Natural killer cell (primary cell): ENCODE data around the gene FAM9C. TPM values are rescaled to one million over a fixed set of nuclear protein-coding genes. Genes with fewer than 3 reads are reported as not detected.

Source experiments
- ATAC-seq, 3 donors: fragments of 150-1000 bp in 2 of 3; fragments of 200-7000 bp in 1 of 3; cut with Tn5 transposase; 1 replicate in 1 of 3; 2 replicates in 2 of 3; pipeline ENCODE4 v1.10.0; 2021; ENCODE audit warnings: mild to moderate bottlenecking in 2 of 3, moderate library complexity in 2 of 3
- DNase-seq, 2 donors: peaks; one replicate each; pipeline versions ENCODE4 v3.0.0 to v3.0.0-alpha.2; 2013 to 2021; ENCODE audit warnings: mixed read lengths in 1 of 2
- H3K27ac ChIP-seq: one replicate; pipeline ENCODE4 v1.5.1; 2013; ENCODE audit warnings: mild to moderate bottlenecking, low read length
- H3K27me3 ChIP-seq: one replicate; pipeline ENCODE4 v1.6.1; 2013; ENCODE audit warnings: low read length; ENCODE audit not compliant: control insufficient read depth, insufficient read depth
- H3K36me3 ChIP-seq: one replicate; pipeline ENCODE4 v1.6.1; 2013; ENCODE audit warnings: low read length; ENCODE audit not compliant: control insufficient read depth, insufficient read depth
- H3K4me1 ChIP-seq: one replicate; pipeline ENCODE4 v1.6.1; 2013; ENCODE audit warnings: low read length; ENCODE audit not compliant: control insufficient read depth, insufficient read depth
- H3K4me3 ChIP-seq: one replicate; pipeline ENCODE4 v1.5.1; 2013; ENCODE audit warnings: low read length
- H3K9me3 ChIP-seq: one replicate; pipeline ENCODE4 v1.6.1; 2013; ENCODE audit warnings: low read length; ENCODE audit not compliant: control insufficient read depth, insufficient read depth
- H3K27ac Mint-ChIP-seq, 2 donors: one replicate each; pipeline ENCODE4 v1.8.0; 2022; ENCODE audit warnings: mild to moderate bottlenecking in 2 of 2, mixed read lengths in 2 of 2, moderate library complexity in 1 of 2
- H3K27me3 Mint-ChIP-seq, 2 donors: one replicate each; pipeline ENCODE4 v1.8.0; 2022; ENCODE audit warnings: low read depth in 2 of 2, mixed read lengths in 2 of 2
- H3K36me3 Mint-ChIP-seq: one replicate; pipeline ENCODE4 v1.8.0; 2022; ENCODE audit warnings: mixed read lengths
- H3K4me1 Mint-ChIP-seq, 2 donors: one replicate each; pipeline ENCODE4 v1.8.0; 2022; ENCODE audit warnings: mixed read lengths in 2 of 2
- H3K4me3 Mint-ChIP-seq: one replicate; pipeline ENCODE4 v1.8.0; 2022; ENCODE audit warnings: mild to moderate bottlenecking, moderate library complexity, mixed read lengths
- H3K9me3 Mint-ChIP-seq, 2 donors: one replicate each; pipeline ENCODE4 v1.8.0; 2022; ENCODE audit warnings: mixed read lengths in 2 of 2
- CTCF ChIP-seq: fragments of 200-600 bp; IDR thresholded peaks from one replicate; pipeline ENCODE4 v1.8.0; 2022; ENCODE audit warnings: antibody characterized with exemption
- WGBS: methylation state at CpG from one replicate; pipeline ENCODE4 v1.1.7; 2013; ENCODE audit warnings: missing lambda C conversion rate; ENCODE audit not compliant: insufficient coverage; 5-methylcytosine and 5-hydroxymethylcytosine counted together
- intact Hi-C: fragments of 100-400 bp; cut with micrococcal nuclease; formaldehyde crosslinking; loops from one replicate; pipeline ENCODE4 v1.14.2; 2022
- total RNA-seq, 4 donors: library from RNA; stranded (reverse); fragments of 120-200 nt in 1 of 4; gene quantifications; one replicate each; pipeline versions ENCODE4 v1.2.3 to v1.2.4, GENCODE V29; 2013 to 2022

The FAM9C gene
- total RNA-seq, 3 donors from 2014 or later (not counting 1 experiment from before 2014, with no cell fraction given): not detected

DNA sequence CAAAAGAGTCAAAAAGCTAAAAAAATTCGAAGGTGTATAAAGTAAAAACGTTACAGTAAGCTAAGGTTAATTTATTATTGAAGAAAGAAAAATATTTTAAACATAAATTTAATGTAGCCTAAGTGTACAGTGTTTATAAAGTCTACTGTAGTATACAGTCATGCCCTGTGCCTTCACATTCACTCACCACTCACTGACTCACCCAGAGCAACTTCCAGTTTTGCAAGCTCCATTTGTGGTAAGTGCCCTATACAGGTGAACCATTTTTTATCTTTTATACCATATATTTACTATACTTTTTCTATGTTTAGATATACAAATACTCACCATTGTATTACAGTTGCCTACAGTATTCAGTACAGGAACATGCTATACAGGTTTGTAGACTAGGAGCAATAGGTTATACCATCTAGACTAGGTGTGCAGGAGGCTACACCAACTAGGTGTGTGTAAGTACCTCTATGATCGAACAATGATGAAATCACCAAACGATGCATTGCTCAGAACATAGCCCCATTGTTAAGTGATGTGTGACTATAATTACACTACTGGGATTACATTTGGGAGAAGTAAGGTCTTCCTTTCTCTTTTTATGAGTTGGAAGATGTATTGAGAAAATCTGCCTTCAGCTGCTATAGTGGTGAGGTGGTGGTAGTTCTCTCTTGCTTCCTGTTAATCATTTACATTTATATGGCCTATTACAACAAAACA is 42.3 kb downstream of the FAM9C start:
- no peaks in the 10 kb centered on the region for H3K36me3 Mint-ChIP-seq
- peak overlapping the region in 1 of 2 donors; percentile 94 for H3K27ac Mint-ChIP-seq
- 69% methylated on average over 2 of the region's 4 CpGs for WGBS
- peaks cover 32 to 36% of the 10 kb centered on the region in 2 donors for H3K4me1 Mint-ChIP-seq
- intact Hi-C loops: no loop called here
- no peaks in the 10 kb centered on the region for H3K9me3 ChIP-seq
- H3K4me3 Mint-ChIP-seq: no peak overlapping the region
- H3K4me1 ChIP-seq: peaks cover 26% of the 10 kb centered on the region
- ATAC-seq: no peak
- H3K27me3 Mint-ChIP-seq: peaks cover 0 to 39% of the 10 kb centered on the region in 2 donors
- H3K27ac ChIP-seq: no peak overlapping the region
- H3K4me3 ChIP-seq: no peak overlapping the region
- no peaks in the 10 kb centered on the region for H3K36me3 ChIP-seq
- H3K27me3 ChIP-seq: no peaks in the 10 kb centered on the region
- peak in 1 of 2 donors; percentile 34 for DNase-seq
- no peaks in the 10 kb centered on the region for H3K9me3 Mint-ChIP-seq
- TF ChIP-seq CTCF: no peak

DNA sequence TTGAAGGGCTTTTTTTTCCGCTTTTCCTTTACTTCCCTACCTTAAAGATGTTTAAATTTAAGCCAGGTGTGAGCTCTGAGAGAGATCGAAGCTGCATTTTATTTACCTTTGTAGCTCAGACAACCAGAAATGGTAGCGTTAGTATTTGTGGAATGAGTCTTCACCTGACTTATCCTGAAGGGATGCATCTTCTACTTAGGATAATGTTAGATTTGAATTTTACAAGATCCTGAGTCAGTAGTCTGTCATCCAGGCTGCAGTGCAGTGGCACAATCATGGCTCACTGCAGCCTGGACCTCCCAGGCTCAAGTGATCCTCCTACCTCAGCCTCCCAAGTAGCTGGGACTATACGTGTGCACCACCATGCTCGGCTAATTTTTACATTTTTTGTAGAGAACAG is 43.3 kb downstream of the FAM9C start:
- DNase-seq (no peak), ATAC-seq (no peak)
- H3K9me3 ChIP-seq: no peaks in the 10 kb centered on the region
- TF ChIP-seq CTCF: no peak
- Mint-ChIP-seq H3K36me3 (no peaks in the 10 kb centered on the region), H3K27me3 (peaks cover 0 to 34% of the 10 kb centered on the region in 2 donors), H3K27ac (peak overlapping the region; percentile 90 to 94), H3K4me1 (peaks cover 32 to 36% of the 10 kb centered on the region in 2 donors), H3K9me3 (no peaks in the 10 kb centered on the region), H3K4me3 (peak overlapping the region; percentile 35)
- no peak overlapping the region for H3K4me3 ChIP-seq
- intact Hi-C loops: no loop called here
- no peaks in the 10 kb centered on the region for H3K27me3 ChIP-seq
- peak overlapping the region; percentile 71 for H3K27ac ChIP-seq
- 87% methylated on average over 2 of the region's 5 CpGs for WGBS
- H3K36me3 ChIP-seq: no peaks in the 10 kb centered on the region
- H3K4me1 ChIP-seq: peaks cover 22% of the 10 kb centered on the region

- H3K9me3 ChIP-seq: no peaks in the 10 kb centered on the region
- TF ChIP-seq CTCF: no peak
- H3K4me3 Mint-ChIP-seq: peak overlapping the region; percentile 77
- no peak overlapping the region for H3K4me3 ChIP-seq
- H3K4me1 Mint-ChIP-seq: peaks cover 27 to 31% of the 10 kb centered on the region in 2 donors
- peaks cover 18% of the 10 kb centered on the region for H3K4me1 ChIP-seq
- WGBS: 0% methylated on average over 8 of the region's 8 CpGs
- peak in 2 of 3 donors; percentile 47 to 51 for ATAC-seq
- H3K27me3 ChIP-seq: no peaks in the 10 kb centered on the region
- intact Hi-C loops: no loop called here
- no peaks in the 10 kb centered on the region for H3K36me3 Mint-ChIP-seq
- DNase-seq: peak in 1 of 2 donors; percentile 69
- H3K27ac ChIP-seq: peak overlapping the region; percentile 71
- peaks cover 0 to 32% of the 10 kb centered on the region in 2 donors for H3K27me3 Mint-ChIP-seq
- H3K36me3 ChIP-seq: no peaks in the 10 kb centered on the region
- H3K9me3 Mint-ChIP-seq: no peaks in the 10 kb centered on the region
- peak overlapping the region; percentile 90 to 94 for H3K27ac Mint-ChIP-seq
Measured at GRCh38 chrX:13000301-13000811, 44.1 kb downstream of the FAM9C start.
